Common myeloid progenitor, CD34-positive (primary cell): Measurements from ENCODE around the gene NMU.
A peak's percentile ranks its signal among the peaks of the same experiment; 100 is the strongest.
"Not testable (repeated sequence)": the region's sequence is repeated elsewhere in the genome, so short reads cannot be mapped to it uniquely, and the experiment has no call there.

Source experiments
- CTCF ChIA-PET: fragments of 350-600 bp; sonication (Branson Sonifier 250); formaldehyde crosslinking; loops from one replicate; lab custom pipeline; 2021; ENCODE audit warnings: antibody characterized with exemption; lab: Charles Lee
- POLR2A ChIA-PET: fragments of 350-600 bp; sonication (Branson Sonifier 250); formaldehyde crosslinking; loops from one replicate; lab custom pipeline; 2021; ENCODE audit warnings: antibody characterized with exemption; lab: Charles Lee
- DNase-seq, 3 donors: peaks; one replicate each; pipeline versions ENCODE4 v3.0.0 to v3.0.0-alpha.2; 2013
- H3K27ac ChIP-seq, 2 experiments: 1 replicate in 1 of 2; 2 replicates in 1 of 2; pipeline ENCODE4 v1.7.0; 2013; ENCODE audit warnings: inconsistent platforms in 2 of 2, low read length in 2 of 2, mild to moderate bottlenecking in 2 of 2, low read depth in 1 of 2, moderate library complexity in 1 of 2; ENCODE audit not compliant: severe bottlenecking in 2 of 2, insufficient read depth in 1 of 2, poor library complexity in 1 of 2
- H3K27me3 ChIP-seq, 5 experiments: replicated peaks in 2 of 5; 1 replicate in 3 of 5; 2 replicates in 2 of 5; pipeline versions ENCODE4 v1.6.1 to v1.7.0; 2013; ENCODE audit warnings: low read length in 4 of 5, mild to moderate bottlenecking in 2 of 5, moderate library complexity in 2 of 5, inconsistent platforms in 1 of 5; ENCODE audit not compliant: insufficient read depth in 5 of 5, control insufficient read depth in 4 of 5
- H3K36me3 ChIP-seq, 4 experiments: 1 replicate in 2 of 4; 2 replicates in 2 of 4; pipeline versions ENCODE4 v1.6.1 to v1.7.0; 2013; ENCODE audit warnings: low read length in 3 of 4, control low read depth in 1 of 4, mild to moderate bottlenecking in 1 of 4; ENCODE audit not compliant: control insufficient read depth in 4 of 4, insufficient read depth in 4 of 4
- H3K4me1 ChIP-seq, 4 experiments: 1 replicate in 3 of 4; 2 replicates in 1 of 4; pipeline versions ENCODE4 v1.6.1 to v1.7.1; 2013; ENCODE audit warnings: low read length in 3 of 4, mild to moderate bottlenecking in 3 of 4, control low read depth in 1 of 4, inconsistent platforms in 1 of 4, moderate library complexity in 1 of 4; ENCODE audit not compliant: control insufficient read depth in 4 of 4, insufficient read depth in 4 of 4; ENCODE audit errors: control extremely low read depth in 1 of 4
- H3K4me3 ChIP-seq, 7 experiments: 1 replicate in 4 of 7; 2 replicates in 3 of 7; pipeline versions ENCODE4 v1.5.1 to v1.7.0; 2013; ENCODE audit warnings: mild to moderate bottlenecking in 7 of 7, low read length in 6 of 7, moderate library complexity in 6 of 7, inconsistent platforms in 2 of 7, low read depth in 2 of 7, control low read depth in 1 of 7; ENCODE audit not compliant: insufficient read depth in 4 of 7, control insufficient read depth in 1 of 7; ENCODE audit errors: extremely low read depth in 1 of 7
- H3K9me3 ChIP-seq, 5 experiments: 1 replicate in 4 of 5; 2 replicates in 1 of 5; pipeline versions ENCODE4 v1.6.1 to v1.7.1; 2013; ENCODE audit warnings: low read length in 4 of 5, mild to moderate bottlenecking in 2 of 5, inconsistent platforms in 1 of 5, low read depth in 1 of 5, moderate library complexity in 1 of 5; ENCODE audit not compliant: control insufficient read depth in 4 of 5, insufficient read depth in 2 of 5; ENCODE audit errors: control extremely low read depth in 1 of 5
- WGBS: methylation state at CpG from one replicate; pipeline ENCODE4 v1.1.5; 2013; ENCODE audit not compliant: insufficient coverage; 5-methylcytosine and 5-hydroxymethylcytosine counted together

Gene NMU

GRCh38 chr4:55633903-55634302, 2.2 kb downstream of the NMU start:
- Histone ChIP-seq H3K4me3 (no peak overlapping the region), H3K27me3 (peaks cover 15 to 64% (median 36%) of the 10 kb centered on the region in 5 experiments), H3K9me3 (no peaks in the 10 kb centered on the region), H3K27ac (peak overlapping the region in 1 of 2 experiments; percentile 73), H3K4me1 (peaks cover 5 to 21% (median 17%) of the 10 kb centered on the region in 4 experiments), H3K36me3 (no peaks in the 10 kb centered on the region)
- 82% methylated on average over 3 of the region's 6 CpGs for WGBS
- DNase-seq, result no peak
- POLR2A ChIA-PET, result no interaction called here
- CTCF ChIA-PET, result no interaction called here

- 100% methylated on average over 1 of the region's 2 CpGs for WGBS
- DNase-seq, result no peak
- no peaks in the 10 kb centered on the region for H3K9me3 ChIP-seq
- peaks cover 0 to under 1% (median 0%) of the 10 kb centered on the region in 5 experiments for H3K27me3 ChIP-seq
- CTCF ChIA-PET, result no interaction called here
- no peak overlapping the region for H3K27ac ChIP-seq
- no peaks in the 10 kb centered on the region for H3K4me1 ChIP-seq
- POLR2A ChIA-PET, result no interaction called here
- H3K4me3 ChIP-seq, result no peak overlapping the region
- no peaks in the 10 kb centered on the region for H3K36me3 ChIP-seq
These were observed 10.3 kb downstream of the NMU start for GRCh38 chr4:55625835-55626234.

- H3K4me1 ChIP-seq, H3K27me3 ChIP-seq, H3K9me3 ChIP-seq, H3K4me3 ChIP-seq, H3K36me3 ChIP-seq, H3K27ac ChIP-seq, POLR2A ChIA-PET, DNase-seq, CTCF ChIA-PET: not testable (repeated sequence)
- no CpG with 5 or more reads among the region's 1 CpG for WGBS
These were observed 12.0 kb downstream of the NMU start for GRCh38 chr4:55624063-55624462.

DNA sequence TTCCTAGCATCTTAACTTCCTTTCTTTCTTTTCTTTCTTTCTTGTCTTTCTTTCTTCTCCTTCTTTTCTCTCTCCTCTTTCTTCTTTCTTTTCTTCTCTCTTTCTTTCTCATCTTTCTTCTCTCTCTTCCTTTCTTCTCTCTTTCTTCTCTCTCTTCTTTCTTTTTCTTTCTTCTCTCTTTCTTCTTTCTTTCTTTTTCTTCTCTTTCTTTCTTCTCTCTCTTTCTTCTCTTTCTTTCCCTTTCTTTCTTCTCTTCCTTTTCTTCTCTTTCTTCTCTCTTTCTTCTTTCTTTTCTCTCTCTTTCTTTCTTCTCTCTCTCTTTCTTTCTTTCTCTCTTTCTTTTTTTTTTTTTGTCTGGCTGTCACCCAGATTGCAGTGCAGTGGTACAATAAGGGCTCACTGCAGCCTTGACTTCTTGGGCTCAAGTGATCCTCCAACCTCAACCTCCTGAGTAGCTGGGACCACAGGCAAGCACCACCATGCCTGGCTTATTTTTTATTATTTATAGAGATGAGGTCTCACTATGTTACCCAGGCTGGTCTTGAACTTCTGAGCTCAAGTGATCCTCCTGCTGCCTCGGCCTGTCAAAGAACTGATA, 17.5 kb downstream of the NMU start:
- WGBS, result 100% methylated on average over 1 of the region's 1 CpG
- H3K27ac ChIP-seq, result no peak overlapping the region
- no peaks in the 10 kb centered on the region for H3K36me3 ChIP-seq
- no peaks in the 10 kb centered on the region for H3K9me3 ChIP-seq
- no peak for DNase-seq
- ChIA-PET POLR2A (no interaction called here), CTCF (no interaction called here)
- H3K27me3 ChIP-seq, result peaks cover 0 to 4% (median 0%) of the 10 kb centered on the region in 5 experiments
- no peak overlapping the region for H3K4me3 ChIP-seq
- H3K4me1 ChIP-seq, result no peaks in the 10 kb centered on the region

DNA sequence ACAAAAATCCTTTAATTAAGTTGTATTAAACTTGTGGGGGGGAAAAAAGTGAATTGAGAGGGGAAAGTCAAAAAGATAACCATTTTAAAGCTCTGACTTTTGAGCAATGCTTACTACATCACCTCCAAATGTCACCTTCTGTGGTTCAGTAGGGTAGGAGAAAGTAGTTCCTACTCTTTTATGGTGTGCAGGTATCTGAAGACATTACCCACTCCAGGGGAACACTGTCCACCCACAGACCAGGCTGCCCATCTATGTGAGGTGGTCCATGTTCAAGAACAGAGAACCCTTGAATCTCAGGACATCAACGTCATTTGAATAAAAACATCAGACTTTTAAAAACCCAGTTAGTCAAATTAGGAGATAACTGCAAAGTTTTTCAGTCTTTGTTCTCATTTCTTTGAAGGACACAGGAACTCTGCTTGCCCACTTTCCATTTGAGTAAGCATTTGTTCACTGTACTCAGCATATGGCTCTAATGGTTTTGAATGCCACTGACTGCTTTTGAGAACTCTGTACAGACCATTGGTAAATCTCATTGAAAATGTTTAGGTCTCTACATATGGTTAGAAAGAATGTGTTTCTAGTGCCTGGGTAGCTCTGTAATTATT, 18.4 kb downstream of the NMU start:
- no peaks in the 10 kb centered on the region for H3K4me1 ChIP-seq
- no peak overlapping the region for H3K27ac ChIP-seq
- no peaks in the 10 kb centered on the region for H3K9me3 ChIP-seq
- no peak overlapping the region for H3K4me3 ChIP-seq
- peaks cover 0 to 4% (median 0%) of the 10 kb centered on the region in 5 experiments for H3K27me3 ChIP-seq
- H3K36me3 ChIP-seq, result no peaks in the 10 kb centered on the region
- DNase-seq, result no peak
- CTCF ChIA-PET, result no interaction called here
- POLR2A ChIA-PET, result interaction anchor here (0.7 kb wide), 1 partner anchor 438 kb away, joined by 3 read pairs; no protein-coding TSS in a partner anchor
- 100% methylated on average over 1 of the region's 1 CpG for WGBS

GRCh38 chr4:55615008-55615407, 21.1 kb downstream of the NMU start:
- no peak overlapping the region for H3K4me3 ChIP-seq
- WGBS, result 100% methylated on average over 1 of the region's 3 CpGs
- peaks cover 0 to 4% (median 0%) of the 10 kb centered on the region in 5 experiments for H3K27me3 ChIP-seq
- no peak for DNase-seq
- H3K36me3 ChIP-seq, result no peaks in the 10 kb centered on the region
- no peaks in the 10 kb centered on the region for H3K9me3 ChIP-seq
- H3K4me1 ChIP-seq, result no peaks in the 10 kb centered on the region
- POLR2A ChIA-PET, result no interaction called here
- CTCF ChIA-PET, result no interaction called here
- no peak overlapping the region for H3K27ac ChIP-seq

DNA sequence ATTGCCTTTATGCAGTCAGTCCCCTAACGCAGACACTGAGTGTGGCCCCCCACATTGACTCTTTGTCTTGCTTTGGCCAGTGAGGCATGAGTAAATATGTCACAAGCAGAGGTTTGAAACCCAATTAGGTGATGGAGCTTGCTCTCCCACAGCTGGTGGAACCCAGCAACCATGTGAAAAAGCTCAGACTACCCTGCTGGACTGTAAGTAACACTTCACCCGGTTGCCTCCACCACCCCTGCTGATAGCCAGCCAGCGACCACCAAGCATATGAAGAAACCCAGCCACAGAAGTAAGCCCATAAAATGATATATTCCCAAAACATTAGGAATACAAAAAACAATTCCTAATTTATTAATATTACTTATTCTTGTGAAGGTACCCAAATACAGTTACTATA, 22.5 kb downstream of the NMU start:
- H3K36me3 ChIP-seq, result no peaks in the 10 kb centered on the region
- no peaks in the 10 kb centered on the region for H3K9me3 ChIP-seq
- H3K27me3 ChIP-seq, result peaks cover 0 to 4% (median 0%) of the 10 kb centered on the region in 5 experiments
- H3K4me1 ChIP-seq, result no peaks in the 10 kb centered on the region
- ChIA-PET CTCF (no interaction called here), POLR2A (no interaction called here)
- H3K27ac ChIP-seq, result no peak overlapping the region
- 100% methylated on average over 2 of the region's 3 CpGs for WGBS
- H3K4me3 ChIP-seq, result no peak overlapping the region
- no peak for DNase-seq
